B cell (primary cell): ENCODE measurements around the gene SKP1.

Experiments
- EZH2 ChIP-seq: IDR thresholded peaks from 2 replicates; pipeline ENCODE4 v1.6.1; 2012; ENCODE audit warnings: borderline replicate concordance, low read depth, mild to moderate bottlenecking, moderate library complexity, low read length; ENCODE audit not compliant: insufficient read depth, poor library complexity, severe bottlenecking
- TF ChIP-seq, protein P1 (sequence below): fragments of 200-600 bp; IDR thresholded peaks from one replicate; pipeline ENCODE4 v1.8.0; 2022; ENCODE audit warnings: antibody characterized with exemption, mild to moderate bottlenecking

DNA sequence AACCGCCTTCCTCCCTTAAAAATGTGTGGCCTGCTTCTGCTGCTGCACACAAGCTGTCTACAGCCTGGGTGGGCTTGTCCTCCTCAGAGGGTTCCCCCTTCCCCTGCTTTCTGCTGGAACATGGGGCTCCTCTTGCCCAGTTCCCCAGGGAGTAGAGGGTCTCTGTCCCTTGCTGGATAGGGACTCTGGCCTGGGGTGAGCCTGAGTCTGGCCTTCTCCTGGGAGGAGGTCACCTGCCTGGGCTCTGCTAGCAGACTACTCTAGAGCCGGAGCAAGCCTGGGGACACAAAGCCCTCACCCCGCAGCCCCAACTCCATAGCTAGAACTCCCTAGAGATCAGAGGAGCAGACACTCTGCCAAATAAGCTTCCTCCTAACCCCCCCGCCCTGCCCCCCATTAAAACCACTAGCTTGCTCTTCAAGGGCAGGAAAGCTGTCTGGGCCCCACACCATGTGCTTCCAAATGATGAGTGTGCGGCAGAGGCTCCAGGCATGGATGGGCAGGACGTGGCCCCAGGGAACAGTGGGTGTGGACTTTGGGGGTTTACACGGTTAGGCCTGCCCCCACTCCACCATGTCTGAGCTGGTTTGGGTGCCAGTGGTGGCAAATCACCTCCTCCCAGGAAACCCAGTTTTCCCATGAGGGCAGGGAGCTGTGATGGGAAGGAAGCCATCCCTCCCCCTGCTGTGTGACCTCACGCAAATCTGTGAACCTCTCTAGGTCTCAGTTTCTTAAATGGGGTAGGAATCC is 52.3 kb downstream of the SKP1 start:
- TF ChIP-seq, protein P1, sequence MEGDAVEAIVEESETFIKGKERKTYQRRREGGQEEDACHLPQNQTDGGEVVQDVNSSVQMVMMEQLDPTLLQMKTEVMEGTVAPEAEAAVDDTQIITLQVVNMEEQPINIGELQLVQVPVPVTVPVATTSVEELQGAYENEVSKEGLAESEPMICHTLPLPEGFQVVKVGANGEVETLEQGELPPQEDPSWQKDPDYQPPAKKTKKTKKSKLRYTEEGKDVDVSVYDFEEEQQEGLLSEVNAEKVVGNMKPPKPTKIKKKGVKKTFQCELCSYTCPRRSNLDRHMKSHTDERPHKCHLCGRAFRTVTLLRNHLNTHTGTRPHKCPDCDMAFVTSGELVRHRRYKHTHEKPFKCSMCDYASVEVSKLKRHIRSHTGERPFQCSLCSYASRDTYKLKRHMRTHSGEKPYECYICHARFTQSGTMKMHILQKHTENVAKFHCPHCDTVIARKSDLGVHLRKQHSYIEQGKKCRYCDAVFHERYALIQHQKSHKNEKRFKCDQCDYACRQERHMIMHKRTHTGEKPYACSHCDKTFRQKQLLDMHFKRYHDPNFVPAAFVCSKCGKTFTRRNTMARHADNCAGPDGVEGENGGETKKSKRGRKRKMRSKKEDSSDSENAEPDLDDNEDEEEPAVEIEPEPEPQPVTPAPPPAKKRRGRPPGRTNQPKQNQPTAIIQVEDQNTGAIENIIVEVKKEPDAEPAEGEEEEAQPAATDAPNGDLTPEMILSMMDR = no peak
- no peak for TF ChIP-seq EZH2
